ENCODE data around the gene HMX3.
"Not testable (repeated sequence)": the region's sequence is repeated elsewhere in the genome, so short reads cannot be mapped to it uniquely, and the experiment has no call there.

Gene HMX3

DNA sequence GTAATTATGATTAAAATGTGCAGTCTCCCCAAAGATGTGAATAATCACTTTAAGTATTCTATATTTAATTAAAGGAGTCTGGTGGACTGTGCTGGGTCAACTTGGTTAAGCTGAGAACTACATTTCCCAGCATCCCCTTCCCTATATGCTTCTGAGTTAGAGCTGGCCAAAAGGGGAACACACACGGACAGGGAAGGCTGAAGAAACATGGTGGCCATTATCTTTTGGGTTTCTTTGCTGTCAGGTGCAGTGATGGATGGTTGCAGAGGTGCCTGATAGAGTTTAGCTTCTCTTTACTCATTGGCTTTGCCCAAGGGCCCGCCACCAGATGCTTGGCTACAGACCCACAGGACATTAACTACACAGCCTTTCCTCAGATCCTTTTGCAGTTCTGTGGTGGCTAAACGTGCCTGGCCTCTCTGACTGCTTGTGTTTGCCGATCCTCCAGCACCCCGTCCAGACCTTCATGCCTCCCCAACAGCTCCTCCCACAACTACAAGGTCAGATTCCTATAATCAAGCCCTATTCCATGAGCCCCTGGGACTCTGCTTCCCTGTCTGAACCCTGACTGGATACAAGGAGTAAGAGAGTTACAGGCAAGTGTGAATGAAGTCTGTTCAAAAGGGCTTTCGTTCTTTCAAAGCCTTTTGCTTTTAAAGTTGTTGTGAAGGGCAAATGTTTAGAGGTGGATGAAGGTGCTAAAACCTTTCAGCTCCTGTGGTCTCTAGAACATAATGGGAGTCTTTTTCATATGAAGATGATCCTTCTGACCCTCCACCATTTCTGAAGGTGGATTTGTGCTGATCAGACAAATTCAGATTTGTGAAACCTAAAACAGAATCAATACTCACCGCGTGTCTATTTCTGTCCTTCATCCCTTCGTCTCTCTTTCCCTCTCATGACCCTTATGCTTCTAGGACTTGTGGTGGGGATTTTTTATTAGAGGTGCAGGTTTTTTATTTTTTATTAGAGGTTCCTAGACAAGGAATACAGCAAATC lies 39.9 kb downstream of the HMX3 start:
- no peak for DNase-seq (ENCODE audit: low spot score)

DNA sequence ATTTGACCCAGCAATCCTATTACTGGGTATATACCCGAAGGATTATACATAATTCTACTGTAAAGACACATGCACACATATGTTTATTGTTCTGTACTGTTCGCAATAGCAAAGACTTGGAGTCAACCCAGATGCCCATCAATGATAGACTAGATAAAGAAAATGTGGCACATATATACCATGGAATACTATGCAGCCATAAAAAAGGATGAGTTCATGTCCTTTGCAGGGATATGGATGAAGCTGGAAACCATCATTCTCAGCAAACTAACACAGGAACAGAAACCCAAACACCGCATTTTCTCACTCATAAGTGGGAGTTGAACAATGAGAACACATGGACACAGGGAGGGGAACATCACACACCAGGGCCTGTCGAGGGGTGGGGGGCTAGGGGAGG lies 42.6 kb downstream of the HMX3 start:
- DNase-seq (ENCODE audit: low spot score), result not testable (repeated sequence)

DNA sequence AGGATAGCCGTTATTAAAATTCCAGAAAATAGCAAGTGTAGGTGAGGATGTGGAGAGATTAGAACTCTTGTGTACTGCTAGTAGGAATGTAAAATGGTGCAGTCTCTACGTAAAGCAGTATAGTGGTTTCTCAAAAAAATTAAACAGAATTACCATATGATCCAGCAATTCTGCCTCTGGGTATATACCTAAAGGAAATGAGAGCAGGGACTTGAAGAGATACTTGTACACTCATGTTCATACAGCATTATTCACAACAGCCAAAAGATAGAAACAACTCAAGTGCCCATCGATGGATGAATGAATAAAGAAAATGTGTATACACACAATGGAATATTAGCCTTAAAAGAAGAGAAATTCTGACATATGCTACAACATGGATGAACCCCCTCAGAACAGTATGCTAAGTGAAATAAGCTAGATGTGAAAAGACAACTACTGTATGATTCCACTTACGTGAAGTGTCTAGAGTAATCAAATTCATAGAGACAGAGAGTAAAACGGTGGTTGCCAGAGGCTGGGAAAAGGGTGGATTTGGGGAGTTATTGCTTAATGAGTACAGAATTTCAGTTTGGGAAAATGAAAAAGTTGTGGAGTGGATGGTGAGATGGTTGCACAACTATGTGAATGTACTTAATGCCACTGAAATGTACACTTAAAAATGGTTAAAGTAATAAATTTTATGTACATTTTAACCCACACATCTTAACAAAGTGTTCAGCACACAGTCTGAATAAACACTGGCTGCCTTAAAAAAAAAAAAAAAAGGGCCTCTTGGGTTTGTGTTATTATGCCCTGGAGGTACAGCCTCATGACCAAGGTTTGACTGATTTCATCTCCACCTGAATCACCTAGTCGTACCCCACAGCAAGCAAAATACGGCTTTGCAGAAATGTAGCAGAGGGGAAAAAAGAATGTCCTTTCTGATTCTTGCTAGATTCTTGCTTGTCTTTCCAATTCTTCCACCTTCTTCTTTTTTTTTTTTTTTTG lies 44.6 kb downstream of the HMX3 start:
- DNase-seq (ENCODE audit: low spot score), result no peak

DNA sequence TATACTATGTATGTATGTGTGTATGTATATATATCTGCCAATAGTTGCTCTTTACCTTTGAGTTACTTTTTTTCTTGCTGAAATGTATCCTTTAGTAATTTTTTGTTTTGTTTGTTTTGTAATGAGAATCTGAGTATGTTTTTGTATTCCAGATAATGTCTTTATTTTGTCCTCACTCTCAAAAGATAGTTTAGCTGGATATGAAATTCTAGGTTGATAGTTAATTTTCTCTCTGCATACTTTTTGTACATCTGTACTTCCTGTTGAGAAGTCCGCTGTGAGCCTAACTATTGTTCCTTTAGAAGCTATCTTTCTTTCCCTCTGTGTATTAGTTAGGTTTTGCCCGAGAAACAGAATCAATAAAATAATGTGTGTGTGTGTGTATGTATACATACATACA lies 48.0 kb downstream of the HMX3 start:
- DNase-seq (ENCODE audit: low spot score), result no peak

DNA sequence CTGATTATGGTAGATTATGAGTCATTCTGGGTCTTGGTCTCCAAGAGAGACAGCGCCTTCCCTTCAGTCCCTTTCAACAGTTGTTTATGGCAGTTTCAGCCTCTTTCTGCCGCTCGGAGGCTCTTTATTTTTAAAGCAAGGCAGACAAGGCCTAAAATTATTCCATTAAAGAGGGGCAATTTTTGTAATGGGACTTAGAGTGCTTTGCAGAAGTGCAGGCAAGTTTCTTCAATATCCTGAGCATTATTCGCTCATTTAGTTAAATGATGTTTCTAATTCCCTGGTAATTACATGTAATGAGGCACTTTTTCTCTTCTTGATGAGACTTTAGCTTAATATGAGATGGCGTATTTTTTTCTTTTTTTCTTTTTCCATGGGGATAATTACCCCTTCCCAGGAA lies 52.0 kb downstream of the HMX3 start:
- no peak for DNase-seq (ENCODE audit: low spot score)

All from putamen (tissue), 1 donor.